Activated T-cell treated with anti-CD3 and anti-CD28 coated beads, Interleukin-2, amount 50 U/mL, for 24 hours (primary cell): Measurements from ENCODE around the gene TMEM51.
A peak's percentile ranks its signal among the peaks of the same experiment; 100 is the strongest.

Source experiments
- DNase-seq: peaks from one replicate; pipeline ENCODE4 v3.0.0-alpha.2; 2020
- H3K27ac Mint-ChIP-seq: 2 replicates; pipeline ENCODE4 v1.8.0; 2020; ENCODE audit warnings: mild to moderate bottlenecking, mixed read lengths
- H3K27me3 Mint-ChIP-seq: 2 replicates; pipeline ENCODE4 v1.8.0; 2020; ENCODE audit warnings: mixed read lengths
- H3K36me3 Mint-ChIP-seq: 2 replicates; pipeline ENCODE4 v1.8.0; 2020; ENCODE audit warnings: low read depth, mixed read lengths
- H3K4me1 Mint-ChIP-seq: 2 replicates; pipeline ENCODE4 v1.8.0; 2020; ENCODE audit warnings: low read depth, mixed read lengths
- H3K4me3 Mint-ChIP-seq: 2 replicates; pipeline ENCODE4 v1.8.0; 2020; ENCODE audit warnings: mild to moderate bottlenecking, moderate library complexity, mixed read lengths
- H3K9me3 Mint-ChIP-seq: 2 replicates; pipeline ENCODE4 v1.8.0; 2020; ENCODE audit warnings: mixed read lengths

Gene TMEM51

GRCh38 chr1:15255582-15256149, 102.1 kb downstream of the TMEM51 start:
- Mint-ChIP-seq H3K27ac (no peak overlapping the region), H3K36me3 (no peaks in the 10 kb centered on the region), H3K4me3 (no peak overlapping the region)

GRCh38 chr1:15256584-15256983, 103.0 kb downstream of the TMEM51 start:
- H3K36me3 Mint-ChIP-seq, result no peaks in the 10 kb centered on the region
- H3K4me3 Mint-ChIP-seq, result no peak overlapping the region
- H3K4me1 Mint-ChIP-seq, result peaks cover 34% of the 10 kb centered on the region
- H3K27me3 Mint-ChIP-seq, result peaks cover 25% of the 10 kb centered on the region
- DNase-seq, result no peak
- no peaks in the 10 kb centered on the region for H3K9me3 Mint-ChIP-seq
- no peak overlapping the region for H3K27ac Mint-ChIP-seq

More at GRCh38 chr1:15255582-15256149, 102.1 kb downstream of the TMEM51 start:
- Mint-ChIP-seq H3K4me1 (peaks cover 30% of the 10 kb centered on the region), H3K9me3 (no peaks in the 10 kb centered on the region), H3K27me3 (peaks cover 19% of the 10 kb centered on the region)
- DNase-seq, result no peak

GRCh38 chr1:15257309-15257708, 103.8 kb downstream of the TMEM51 start:
- no peaks in the 10 kb centered on the region for H3K36me3 Mint-ChIP-seq
- peaks cover 29% of the 10 kb centered on the region for H3K27me3 Mint-ChIP-seq
- H3K27ac Mint-ChIP-seq, result no peak overlapping the region

GRCh38 chr1:15258833-15259621, 105.5 kb downstream of the TMEM51 start:
- H3K36me3 Mint-ChIP-seq, result no peaks in the 10 kb centered on the region
- peaks cover 43% of the 10 kb centered on the region for H3K27me3 Mint-ChIP-seq
- no peak for DNase-seq
- peaks cover 24% of the 10 kb centered on the region for H3K4me1 Mint-ChIP-seq
- no peaks in the 10 kb centered on the region for H3K9me3 Mint-ChIP-seq
- no peak overlapping the region for H3K27ac Mint-ChIP-seq
- H3K4me3 Mint-ChIP-seq, result no peak overlapping the region

More at GRCh38 chr1:15257309-15257708, 103.8 kb downstream of the TMEM51 start:
- no peak overlapping the region for H3K4me3 Mint-ChIP-seq
- no peaks in the 10 kb centered on the region for H3K9me3 Mint-ChIP-seq
- DNase-seq, result no peak
- H3K4me1 Mint-ChIP-seq, result peaks cover 34% of the 10 kb centered on the region

GRCh38 chr1:15259622-15260007, 106.1 kb downstream of the TMEM51 start:
- H3K27ac Mint-ChIP-seq, result no peak overlapping the region
- peaks cover under 1% of the 10 kb centered on the region for H3K9me3 Mint-ChIP-seq
- DNase-seq, result peak; percentile 20
- H3K36me3 Mint-ChIP-seq, result no peaks in the 10 kb centered on the region
- H3K4me3 Mint-ChIP-seq, result no peak overlapping the region
- peaks cover 48% of the 10 kb centered on the region for H3K27me3 Mint-ChIP-seq
- H3K4me1 Mint-ChIP-seq, result peaks cover 22% of the 10 kb centered on the region

GRCh38 chr1:15260418-15261154, 107.0 kb downstream of the TMEM51 start:
- peak; percentile 23 for DNase-seq
- Mint-ChIP-seq H3K4me3 (no peak overlapping the region), H3K9me3 (peaks cover 5% of the 10 kb centered on the region), H3K4me1 (peaks cover 22% of the 10 kb centered on the region), H3K27ac (no peak overlapping the region), H3K36me3 (no peaks in the 10 kb centered on the region), H3K27me3 (peaks cover 57% of the 10 kb centered on the region)

- Mint-ChIP-seq H3K9me3 (peaks cover 5% of the 10 kb centered on the region), H3K27ac (no peak overlapping the region), H3K4me1 (peaks cover 22% of the 10 kb centered on the region), H3K4me3 (peak overlapping the region; percentile 36), H3K36me3 (no peaks in the 10 kb centered on the region), H3K27me3 (peaks cover 60% of the 10 kb centered on the region)
- peak; percentile 45 for DNase-seq
These were observed 107.8 kb downstream of the TMEM51 start for GRCh38 chr1:15261155-15262002.

GRCh38 chr1:15262003-15262377, 108.4 kb downstream of the TMEM51 start:
- Mint-ChIP-seq H3K9me3 (peaks cover 5% of the 10 kb centered on the region), H3K4me1 (peaks cover 22% of the 10 kb centered on the region), H3K27me3 (peaks cover 65% of the 10 kb centered on the region), H3K27ac (no peak overlapping the region), H3K36me3 (no peaks in the 10 kb centered on the region), H3K4me3 (no peak overlapping the region)
- no peak for DNase-seq

- Mint-ChIP-seq H3K27me3 (peaks cover 62% of the 10 kb centered on the region), H3K9me3 (peaks cover 5% of the 10 kb centered on the region), H3K4me1 (peaks cover 22% of the 10 kb centered on the region), H3K27ac (no peak overlapping the region), H3K4me3 (no peak overlapping the region), H3K36me3 (no peaks in the 10 kb centered on the region)
- no peak for DNase-seq
These were observed 109.2 kb downstream of the TMEM51 start for GRCh38 chr1:15262706-15263105.

GRCh38 chr1:15264769-15265168, 111.2 kb downstream of the TMEM51 start:
- no peaks in the 10 kb centered on the region for H3K36me3 Mint-ChIP-seq
- H3K27me3 Mint-ChIP-seq, result peaks cover 69% of the 10 kb centered on the region
- peaks cover 22% of the 10 kb centered on the region for H3K4me1 Mint-ChIP-seq
- H3K27ac Mint-ChIP-seq, result no peak overlapping the region
- no peak overlapping the region for H3K4me3 Mint-ChIP-seq
- H3K9me3 Mint-ChIP-seq, result peaks cover 5% of the 10 kb centered on the region
- DNase-seq, result no peak
